A549 (cell line): ENCODE measurements around the gene TRAF3IP1. TPM values are rescaled to one million over a fixed set of nuclear protein-coding genes. Genes with fewer than 3 reads are reported as not detected.

ENCODE experiments used
- ATAC-seq, 2 experiments: fragments of 200-7000 bp in 1 of 2; fragments of >200 bp in 1 of 2; cut with Nextera tagmentation in 1 of 2; cut with Tn5 transposase in 1 of 2; 3 replicates each; pipeline versions ENCODE4 v1.8.0 to v1.9.1; 2018 to 2020; ENCODE audit warnings: mild to moderate bottlenecking in 1 of 2, moderate library complexity in 1 of 2
- CTCF ChIA-PET: fragments of 300-600 bp; sonication (Branson Sonifier 250); formaldehyde crosslinking; extraction: SDS; loops from one replicate; lab custom pipeline; 2021; ENCODE audit warnings: antibody characterized with exemption, inconsistent platforms; lab: Yijun Ruan, JAX
- POLR2A ChIA-PET: fragments of 350-600 bp; formaldehyde crosslinking; extraction: SDS; loops from one replicate; lab custom pipeline; 2021; ENCODE audit warnings: antibody characterized with exemption, inconsistent platforms; lab: Yijun Ruan, JAX
- DNase-seq, 2 experiments: peaks; one replicate each; pipeline versions ENCODE4 v3.0.0 to v3.0.0-alpha.2; 2011 to 2016; ENCODE audit warnings: low read depth in 1 of 2, low spot score in 1 of 2
- FAIRE-seq: peaks from 2 replicates; lab custom pipeline; 2011; peaks lifted over from hg19 to GRCh38; lab: Jason Lieb, UNC
- H3K27ac ChIP-seq, 2 experiments: fragments of >200 bp; sonication (Bioruptor Twin); formaldehyde crosslinking; 3 replicates each; pipeline ENCODE4 v1.5.1; 2016 to 2017
- H3K4me1 ChIP-seq: fragments of >200 bp; sonication (Bioruptor Twin); formaldehyde crosslinking; 3 replicates; pipeline ENCODE4 v1.6.1; 2016
- H3K4me2 ChIP-seq: fragments of >200 bp; sonication (Bioruptor Twin); formaldehyde crosslinking; 3 replicates; pipeline ENCODE4 v1.6.1; 2016
- H3K4me3 ChIP-seq: fragments of >200 bp; sonication (Bioruptor Twin); formaldehyde crosslinking; 3 replicates; pipeline ENCODE4 v1.5.1; 2016
- H3K9me3 ChIP-seq: fragments of >200 bp; sonication (Bioruptor Twin); formaldehyde crosslinking; 3 replicates; pipeline ENCODE4 v1.6.1; 2016
- ATOH8 ChIP-seq: fragments of 250-450 bp; sonication (Bioruptor Pico); IDR thresholded peaks from 2 replicates; pipeline ENCODE4 v1.5.0; 2020; ENCODE audit warnings: low read depth, mild to moderate bottlenecking, moderate library complexity
- BHLHE40 ChIP-seq: IDR thresholded peaks from 2 replicates; pipeline ENCODE4 v1.6.1; 2012; ENCODE audit warnings: low read depth, low read length, inconsistent platforms
- CBX2 ChIP-seq: fragments of 200-600 bp; sonication (generic); IDR thresholded peaks from 2 replicates; pipeline ENCODE4 v1.6.1; 2016; ENCODE audit warnings: low read depth, mild to moderate bottlenecking, borderline replicate concordance
- CBX8 ChIP-seq: fragments of 200-600 bp; sonication (generic); IDR thresholded peaks from 2 replicates; pipeline ENCODE4 v1.6.1; 2016
- CEBPB ChIP-seq, 2 experiments: fragments of >200 bp in 1 of 2; sonication (Bioruptor Twin) in 1 of 2; formaldehyde crosslinking in 1 of 2; IDR thresholded peaks; 2 replicates each; pipeline ENCODE4 v1.6.1; 2012 to 2016
- CTCF ChIP-seq: fragments of >200 bp; sonication (Bioruptor Twin); formaldehyde crosslinking; IDR thresholded peaks from 3 replicates; pipeline ENCODE4 v1.5.1; 2016
- EHMT2 ChIP-seq: fragments of 200-600 bp; sonication (generic); IDR thresholded peaks from 2 replicates; pipeline ENCODE4 v1.6.1; 2016; ENCODE audit warnings: antibody characterized with exemption, low read depth, mild to moderate bottlenecking, moderate library complexity
- FOSL2 ChIP-seq, 2 experiments: fragments of 450-650 bp in 1 of 2; fragments of >200 bp in 1 of 2; sonication (Bioruptor Twin) in 1 of 2; formaldehyde crosslinking; IDR thresholded peaks; 2 replicates each; pipeline versions ENCODE4 v1.5.0 to v1.6.1; 2016 to 2020; ENCODE audit warnings: mild to moderate bottlenecking in 1 of 2, moderate library complexity in 1 of 2
- FOXS1 ChIP-seq: fragments of 250-450 bp; sonication (Bioruptor Pico); IDR thresholded peaks from 2 replicates; pipeline ENCODE4 v1.5.0; 2020; ENCODE audit warnings: mild to moderate bottlenecking, moderate library complexity
- GATA3 ChIP-seq: IDR thresholded peaks from 2 replicates; pipeline ENCODE4 v1.6.1; 2012; ENCODE audit warnings: borderline replicate concordance
- HES2 ChIP-seq: fragments of >200 bp; sonication (Bioruptor Twin); formaldehyde crosslinking; IDR thresholded peaks from 2 replicates; pipeline ENCODE4 v1.6.1; 2016
- HEYL ChIP-seq: fragments of 250-450 bp; sonication (Bioruptor Pico); IDR thresholded peaks from 2 replicates; pipeline ENCODE4 v1.8.0; 2021; ENCODE audit warnings: mild to moderate bottlenecking, moderate library complexity
- HOXB13 ChIP-seq: fragments of 250-450 bp; sonication (Bioruptor Pico); IDR thresholded peaks from 2 replicates; pipeline ENCODE4 v1.5.0; 2020; ENCODE audit warnings: low read depth, mild to moderate bottlenecking, moderate library complexity
- NPAS2 ChIP-seq: fragments of 250-450 bp; sonication (Bioruptor Pico); IDR thresholded peaks from 2 replicates; pipeline ENCODE4 v1.8.0; 2022; ENCODE audit warnings: mild to moderate bottlenecking, moderate library complexity, borderline replicate concordance
- NR3C1 ChIP-seq: fragments of >200 bp; sonication (Bioruptor Twin); formaldehyde crosslinking; IDR thresholded peaks from 3 replicates; pipeline ENCODE4 v1.6.1; 2017
- POLR2A ChIP-seq: IDR thresholded peaks from 2 replicates; pipeline ENCODE4 v1.6.1; 2012; ENCODE audit warnings: mild to moderate bottlenecking, low read length
- RAD21 ChIP-seq, 2 experiments: fragments of >200 bp in 1 of 2; sonication (Bioruptor Twin) in 1 of 2; formaldehyde crosslinking in 1 of 2; IDR thresholded peaks in 1 of 2; conservative IDR thresholded peaks in 1 of 2; 2 replicates in 1 of 2; 3 replicates in 1 of 2; pipeline ENCODE4 v1.6.1; 2012 to 2018; ENCODE audit warnings: inconsistent platforms in 1 of 2
- RCOR1 ChIP-seq: fragments of 150-350 bp; IDR thresholded peaks from 2 replicates; pipeline ENCODE4 v1.6.1; 2014; ENCODE audit warnings: antibody characterized with exemption, low read length, low read depth
- REST ChIP-seq: fragments of 200-600 bp; sonication (generic); IDR thresholded peaks from 2 replicates; pipeline ENCODE4 v1.6.1; 2016; ENCODE audit warnings: antibody characterized with exemption, mild to moderate bottlenecking, moderate library complexity
- RFX5 ChIP-seq: fragments of 450-650 bp; IDR thresholded peaks from 2 replicates; pipeline ENCODE4 v1.7.1; 2014; ENCODE audit warnings: antibody characterized with exemption, mild to moderate bottlenecking, moderate library complexity
- SMC3 ChIP-seq: fragments of >200 bp; sonication (Bioruptor Twin); formaldehyde crosslinking; IDR thresholded peaks from 3 replicates; pipeline ENCODE4 v1.6.1; 2018; ENCODE audit warnings: inconsistent platforms
- SREBF2 ChIP-seq: fragments of 450-650 bp; IDR thresholded peaks from 2 replicates; pipeline ENCODE4 v1.6.1; 2014; ENCODE audit warnings: mild to moderate bottlenecking, moderate library complexity
- ZC3H11A ChIP-seq: fragments of 450-650 bp; IDR thresholded peaks from 2 replicates; pipeline ENCODE4 v1.6.1; 2014; ENCODE audit warnings: antibody characterized with exemption, mild to moderate bottlenecking
- ZFP36 ChIP-seq: fragments of 450-650 bp; IDR thresholded peaks from 2 replicates; pipeline ENCODE4 v1.6.1; 2014; ENCODE audit warnings: borderline replicate concordance; ENCODE audit not compliant: partially characterized antibody
- WGBS: methylation state at CpG from one replicate; pipeline ENCODE4 v1.1.6; 2017; ENCODE audit errors: missing lambda C conversion rate; 5-methylcytosine and 5-hydroxymethylcytosine counted together
- polyA plus RNA-seq, 4 experiments: library from polyadenylated mRNA; depleted of rRNA in 3 of 4; stranded (reverse); fragments of >200 nt; fragmentation: RNase III in 1 of 4; extraction: RNeasy Plus Mini Kit Qiagen cat#74134 plus additional on column Dnase treatment in 1 of 4; gene quantifications; 2 replicates in 3 of 4; 3 replicates in 1 of 4; pipeline ENCODE4 v1.2.3, GENCODE V29; 2011 to 2017
- TF ChIP-seq, protein P1 (sequence below): fragments of 150-350 bp; IDR thresholded peaks from 2 replicates; pipeline ENCODE4 v1.6.1; 2014; ENCODE audit warnings: low read depth, mild to moderate bottlenecking, low read length
- TF ChIP-seq, protein P2 (sequence below): IDR thresholded peaks from 2 replicates; pipeline ENCODE4 v1.6.1; 2012

TRAF3IP1 gene
- polyA plus RNA-seq, 2 of the 4 experiments (the other 2 are of a cell fraction): 10.6 to 19.2 TPM

DNA sequence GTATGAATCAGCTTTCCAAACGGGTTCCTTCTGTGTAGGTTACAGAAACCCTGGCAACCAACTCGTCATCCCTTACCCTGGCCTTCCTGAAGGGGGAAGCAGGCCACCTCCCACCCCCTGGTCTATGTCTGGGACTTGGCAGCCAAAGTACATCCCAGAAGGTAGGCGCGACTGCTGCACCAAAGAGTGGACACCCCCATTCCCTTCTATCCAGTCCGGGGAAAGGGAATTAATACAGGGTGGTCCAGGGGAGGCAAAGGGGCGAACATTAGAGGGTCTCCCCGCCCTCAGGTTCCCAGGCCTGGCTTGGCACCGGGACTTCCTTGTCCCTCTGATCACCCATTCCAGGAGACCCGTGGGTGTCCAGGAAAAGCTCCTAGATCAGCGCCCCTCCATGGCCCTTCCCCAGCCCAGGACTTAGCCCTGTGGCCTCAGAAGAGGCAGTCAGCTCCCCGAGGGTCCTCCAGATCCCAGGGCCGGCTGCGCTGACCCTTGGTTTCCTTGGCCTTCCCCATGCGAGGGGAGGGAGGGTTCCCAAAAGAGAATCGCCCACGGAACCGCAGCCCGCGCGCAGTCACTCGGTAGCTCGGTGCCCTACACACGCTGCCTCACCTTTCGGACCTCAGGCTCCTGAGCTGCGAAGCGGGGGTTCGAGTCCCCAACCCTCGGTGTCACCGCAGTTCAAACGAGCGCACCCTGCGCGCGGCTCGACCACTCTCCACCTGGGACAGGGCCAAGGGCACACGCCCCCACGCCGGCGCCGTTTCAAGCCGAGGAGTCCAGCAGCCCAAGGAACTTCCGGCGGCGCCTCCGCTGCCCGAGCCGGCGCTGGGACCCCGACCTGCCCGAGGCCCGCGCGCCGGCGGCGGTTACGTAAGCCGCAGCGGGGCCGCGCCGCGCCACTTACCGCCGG is 32.3 kb upstream of the TRAF3IP1 start, which contains the start of gene PER2 (continued):
- TF ChIP-seq HES2 (no peak), CBX8 (no peak), FOSL2 (IDR thresholded peaks at IDR 0.05) (no peak), FOSL2 (CRISPR knock-in tag; IDR thresholded peaks at IDR 0.05) (peak; percentile 43; the same call in 1 of the 2 replicates), GATA3 (no peak), RAD21 (conservative IDR thresholded peaks at IDR 0.05 in 1 of 2, IDR thresholded peaks at IDR 0.05 in 1 of 2) (peak in 1 of 2 experiments; percentile 43; a peak in 3 of 5 replicates), POLR2A (no peak), SMC3 (no peak)
- TF ChIP-seq, all 56 proteins: peak for 13

GRCh38 chr2:238288650-238289573 is 31.4 kb upstream of the TRAF3IP1 start:
- ChIA-PET POLR2A (interaction anchor here (0.5 to 1.5 kb wide), 3 partner anchors 14 to 162 kb away, joined by 3 to 4 read pairs (median 3); no protein-coding TSS in a partner anchor), CTCF (interaction anchor here (0.7 to 22.7 kb wide), 11 partner anchors 9 to 94 kb away, joined by 3 to 351 read pairs (median 4); no protein-coding TSS in a partner anchor)
- Histone ChIP-seq H3K9me3 (no peaks in the 10 kb centered on the region), H3K27ac (peak overlapping the region; percentile 90 to 95), H3K4me3 (peak overlapping the region; percentile 67), H3K4me1 (peaks cover 69% of the 10 kb centered on the region), H3K4me2 (peak overlapping the region; percentile 92)
- FAIRE-seq (no peak), DNase-seq (peak; percentile 76 to 99), ATAC-seq (peak; percentile 58 to 62)
- 2% methylated on average over 77 of the region's 108 CpGs for WGBS
- TF ChIP-seq FOXS1 (CRISPR knock-in tag) (no peak), EHMT2 (no peak), HEYL (no peak), SREBF2 (no peak), ZC3H11A (no peak), CBX2 (no peak), RAD21 (conservative IDR thresholded peaks at IDR 0.05 in 1 of 2, IDR thresholded peaks at IDR 0.05 in 1 of 2) (no peak; a peak in 1 of 5 replicates), RCOR1 (no peak), HOXB13 (no peak), REST (peak; percentile 30; the same call in 1 of the 2 replicates), CTCF (peak; percentile 37; the same call in 2 of the 3 replicates), CEBPB (IDR thresholded peaks at IDR 0.05) (no peak), ZFP36 (no peak), ATOH8 (CRISPR knock-in tag) (peak; percentile 48; the same call in 1 of the 2 replicates), RFX5 (peak; percentile 62; the same call in 1 of the 2 replicates), NR3C1 (no peak), HES2 (no peak), NPAS2 (CRISPR knock-in tag) (peak; percentile 99), BHLHE40 (peak; percentile 82)
- TF ChIP-seq, protein P1, sequence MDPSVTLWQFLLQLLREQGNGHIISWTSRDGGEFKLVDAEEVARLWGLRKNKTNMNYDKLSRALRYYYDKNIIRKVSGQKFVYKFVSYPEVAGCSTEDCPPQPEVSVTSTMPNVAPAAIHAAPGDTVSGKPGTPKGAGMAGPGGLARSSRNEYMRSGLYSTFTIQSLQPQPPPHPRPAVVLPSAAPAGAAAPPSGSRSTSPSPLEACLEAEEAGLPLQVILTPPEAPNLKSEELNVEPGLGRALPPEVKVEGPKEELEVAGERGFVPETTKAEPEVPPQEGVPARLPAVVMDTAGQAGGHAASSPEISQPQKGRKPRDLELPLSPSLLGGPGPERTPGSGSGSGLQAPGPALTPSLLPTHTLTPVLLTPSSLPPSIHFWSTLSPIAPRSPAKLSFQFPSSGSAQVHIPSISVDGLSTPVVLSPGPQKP: no peak
- TF ChIP-seq, protein P2, sequence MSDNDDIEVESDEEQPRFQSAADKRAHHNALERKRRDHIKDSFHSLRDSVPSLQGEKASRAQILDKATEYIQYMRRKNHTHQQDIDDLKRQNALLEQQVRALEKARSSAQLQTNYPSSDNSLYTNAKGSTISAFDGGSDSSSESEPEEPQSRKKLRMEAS: peak; percentile 99
